ENCODE data around the gene CCDC7.
"Not testable (repeated sequence)": the region's sequence is repeated elsewhere in the genome, so short reads cannot be mapped to it uniquely, and the experiment has no call there.

CCDC7 gene

GRCh38 chr10:32693441-32693979 lies 247.6 kb downstream of the CCDC7 start:
- TF ChIP-seq EZH2phosphoT487 (IDR thresholded peaks at IDR 0.05; ENCODE audit: borderline replicate concordance), result no peak
- no peak for TF ChIP-seq CTCF (conservative IDR thresholded peaks at IDR 0.05; ENCODE audit: low read length)
- H4K20me1 ChIP-seq (ENCODE audit: insufficient read depth, low read length, poor library complexity, severe bottlenecking), result no peaks in the 10 kb centered on the region
- no peaks in the 10 kb centered on the region for H3K9me2 ChIP-seq (replicated peaks; ENCODE audit: low read depth, low read length)

GRCh38 chr10:32699683-32700082 lies 253.7 kb downstream of the CCDC7 start:
- not testable (repeated sequence) for H3K9ac ChIP-seq (ENCODE audit: low read depth, low read length, poor library complexity, severe bottlenecking); H3K79me2 ChIP-seq (ENCODE audit: insufficient read depth, low read length); H4K20me1 ChIP-seq (ENCODE audit: insufficient read depth, low read length, poor library complexity, severe bottlenecking); H3K9me3 ChIP-seq (ENCODE audit: insufficient read depth, low read depth, low read length); H2AFZ ChIP-seq (ENCODE audit: low read length); H3F3A ChIP-seq (ENCODE audit: low read depth); H3K4me2 ChIP-seq (ENCODE audit: low read depth, low read length, poor library complexity, severe bottlenecking); H3K4me3 ChIP-seq (ENCODE audit: low read length, poor library complexity, severe bottlenecking); H3K36me3 ChIP-seq (ENCODE audit: insufficient read depth, low read length); H3K9me2 ChIP-seq (replicated peaks; ENCODE audit: low read depth, low read length); H3K27me3 ChIP-seq (ENCODE audit: insufficient read depth, low read length, poor library complexity, severe bottlenecking); H3K4me1 ChIP-seq (ENCODE audit: insufficient read depth, low read length, poor library complexity, severe bottlenecking)

More at GRCh38 chr10:32693441-32693979, 247.6 kb downstream of the CCDC7 start:
- Histone ChIP-seq H3K4me2 (ENCODE audit: low read depth, low read length, poor library complexity, severe bottlenecking) (no peak overlapping the region), H3K4me3 (ENCODE audit: low read length, poor library complexity, severe bottlenecking) (no peak overlapping the region), H3K4me1 (ENCODE audit: insufficient read depth, low read length, poor library complexity, severe bottlenecking) (no peaks in the 10 kb centered on the region), H3K9ac (ENCODE audit: low read depth, low read length, poor library complexity, severe bottlenecking) (no peak overlapping the region), H3K79me2 (ENCODE audit: insufficient read depth, low read length) (no peaks in the 10 kb centered on the region), H3K36me3 (ENCODE audit: insufficient read depth, low read length) (no peaks in the 10 kb centered on the region), H2AFZ (ENCODE audit: low read length) (no peak overlapping the region), H3K9me3 (ENCODE audit: insufficient read depth, low read depth, low read length) (no peaks in the 10 kb centered on the region), H3F3A (ENCODE audit: low read depth) (no peaks in the 10 kb centered on the region), H3K27me3 (ENCODE audit: insufficient read depth, low read length, poor library complexity, severe bottlenecking) (no peaks in the 10 kb centered on the region)

- H3K9me3 ChIP-seq (ENCODE audit: insufficient read depth, low read depth, low read length), result no peaks in the 10 kb centered on the region
- no peak overlapping the region for H3K4me2 ChIP-seq (ENCODE audit: low read depth, low read length, poor library complexity, severe bottlenecking)
- H3K79me2 ChIP-seq (ENCODE audit: insufficient read depth, low read length), result no peaks in the 10 kb centered on the region
- no peaks in the 10 kb centered on the region for H3K36me3 ChIP-seq (ENCODE audit: insufficient read depth, low read length)
- H3K9me2 ChIP-seq (replicated peaks; ENCODE audit: low read depth, low read length), result no peaks in the 10 kb centered on the region
- H3K4me3 ChIP-seq (ENCODE audit: low read length, poor library complexity, severe bottlenecking), result no peak overlapping the region
- no peaks in the 10 kb centered on the region for H4K20me1 ChIP-seq (ENCODE audit: insufficient read depth, low read length, poor library complexity, severe bottlenecking)
- TF ChIP-seq CTCF (conservative IDR thresholded peaks at IDR 0.05; ENCODE audit: low read length), result peak; percentile 51
- TF ChIP-seq EZH2phosphoT487 (IDR thresholded peaks at IDR 0.05; ENCODE audit: borderline replicate concordance), result no peak
- no peak overlapping the region for H3K9ac ChIP-seq (ENCODE audit: low read depth, low read length, poor library complexity, severe bottlenecking)
- H3F3A ChIP-seq (ENCODE audit: low read depth), result no peaks in the 10 kb centered on the region
- H3K4me1 ChIP-seq (ENCODE audit: insufficient read depth, low read length, poor library complexity, severe bottlenecking), result no peaks in the 10 kb centered on the region
- H3K27me3 ChIP-seq (ENCODE audit: insufficient read depth, low read length, poor library complexity, severe bottlenecking), result no peaks in the 10 kb centered on the region
- H2AFZ ChIP-seq (ENCODE audit: low read length), result no peak overlapping the region
Observed at GRCh38 chr10:32713560-32713959, 267.6 kb downstream of the CCDC7 start.

GRCh38 chr10:32731527-32731926 lies 285.6 kb downstream of the CCDC7 start:
- H4K20me1 ChIP-seq (ENCODE audit: insufficient read depth, low read length, poor library complexity, severe bottlenecking), result no peaks in the 10 kb centered on the region
- no peak overlapping the region for H3K4me2 ChIP-seq (ENCODE audit: low read depth, low read length, poor library complexity, severe bottlenecking)
- H3K4me3 ChIP-seq (ENCODE audit: low read length, poor library complexity, severe bottlenecking), result no peak overlapping the region
- H3K27me3 ChIP-seq (ENCODE audit: insufficient read depth, low read length, poor library complexity, severe bottlenecking), result no peaks in the 10 kb centered on the region
- H3K79me2 ChIP-seq (ENCODE audit: insufficient read depth, low read length), result no peaks in the 10 kb centered on the region
- no peaks in the 10 kb centered on the region for H3F3A ChIP-seq (ENCODE audit: low read depth)
- H3K4me1 ChIP-seq (ENCODE audit: insufficient read depth, low read length, poor library complexity, severe bottlenecking), result no peaks in the 10 kb centered on the region
- no peaks in the 10 kb centered on the region; the same call in 1 of the 2 replicates for H3K9me3 ChIP-seq (ENCODE audit: insufficient read depth, low read depth, low read length)
- H2AFZ ChIP-seq (ENCODE audit: low read length), result no peak overlapping the region
- no peaks in the 10 kb centered on the region for H3K9me2 ChIP-seq (replicated peaks; ENCODE audit: low read depth, low read length)
- no peak overlapping the region for H3K9ac ChIP-seq (ENCODE audit: low read depth, low read length, poor library complexity, severe bottlenecking)
- TF ChIP-seq EZH2phosphoT487 (IDR thresholded peaks at IDR 0.05; ENCODE audit: borderline replicate concordance), result no peak
- TF ChIP-seq CTCF (conservative IDR thresholded peaks at IDR 0.05; ENCODE audit: low read length), result no peak
- no peaks in the 10 kb centered on the region for H3K36me3 ChIP-seq (ENCODE audit: insufficient read depth, low read length)
